ENCODE data around the gene KAT6B.

DNA sequence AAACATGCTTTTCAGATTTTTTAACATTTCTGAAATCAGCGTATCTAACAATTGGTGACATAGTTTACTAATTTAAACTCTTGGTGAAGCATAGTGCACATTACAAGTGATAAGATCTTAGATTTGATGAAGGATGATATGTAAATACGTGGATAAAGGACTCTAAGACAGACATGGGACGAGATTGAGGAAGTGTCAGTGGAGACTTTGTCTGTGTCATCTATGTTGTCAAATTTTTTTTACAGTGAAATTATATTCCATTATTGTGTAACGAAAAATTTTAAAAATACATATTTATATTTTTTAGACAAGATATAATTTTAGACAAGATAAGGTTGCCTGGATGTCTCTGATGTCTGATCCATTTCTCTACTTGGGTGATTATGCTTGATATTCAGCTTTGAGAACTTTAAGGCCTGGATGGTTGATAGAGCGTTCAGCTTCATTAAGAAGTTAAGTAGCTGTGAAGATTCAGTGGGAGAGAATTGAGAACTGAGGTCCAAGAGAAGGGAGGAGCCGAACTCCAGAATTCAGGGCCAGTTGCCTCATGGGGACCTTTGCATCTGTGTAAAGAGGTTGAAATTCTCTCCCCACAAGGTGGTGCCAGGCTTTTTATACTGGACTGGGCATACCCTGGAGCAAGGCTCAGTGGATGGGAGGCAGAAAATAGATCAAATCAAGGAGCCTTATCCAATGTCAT is 62.7 kb downstream of the KAT6B start:
- no peak for TF ChIP-seq RFX5 (IDR thresholded peaks at IDR 0.05; ENCODE audit: low read depth, low read length)
- TF ChIP-seq, protein P1, sequence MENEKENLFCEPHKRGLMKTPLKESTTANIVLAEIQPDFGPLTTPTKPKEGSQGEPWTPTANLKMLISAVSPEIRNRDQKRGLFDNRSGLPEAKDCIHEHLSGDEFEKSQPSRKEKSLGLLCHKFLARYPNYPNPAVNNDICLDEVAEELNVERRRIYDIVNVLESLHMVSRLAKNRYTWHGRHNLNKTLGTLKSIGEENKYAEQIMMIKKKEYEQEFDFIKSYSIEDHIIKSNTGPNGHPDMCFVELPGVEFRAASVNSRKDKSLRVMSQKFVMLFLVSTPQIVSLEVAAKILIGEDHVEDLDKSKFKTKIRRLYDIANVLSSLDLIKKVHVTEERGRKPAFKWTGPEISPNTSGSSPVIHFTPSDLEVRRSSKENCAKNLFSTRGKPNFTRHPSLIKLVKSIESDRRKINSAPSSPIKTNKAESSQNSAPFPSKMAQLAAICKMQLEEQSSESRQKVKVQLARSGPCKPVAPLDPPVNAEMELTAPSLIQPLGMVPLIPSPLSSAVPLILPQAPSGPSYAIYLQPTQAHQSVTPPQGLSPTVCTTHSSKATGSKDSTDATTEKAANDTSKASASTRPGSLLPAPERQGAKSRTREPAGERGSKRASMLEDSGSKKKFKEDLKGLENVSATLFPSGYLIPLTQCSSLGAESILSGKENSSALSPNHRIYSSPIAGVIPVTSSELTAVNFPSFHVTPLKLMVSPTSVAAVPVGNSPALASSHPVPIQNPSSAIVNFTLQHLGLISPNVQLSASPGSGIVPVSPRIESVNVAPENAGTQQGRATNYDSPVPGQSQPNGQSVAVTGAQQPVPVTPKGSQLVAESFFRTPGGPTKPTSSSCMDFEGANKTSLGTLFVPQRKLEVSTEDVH (IDR thresholded peaks at IDR 0.05; ENCODE audit: low read depth, partially characterized antibody) = no peak
- no peak for TF ChIP-seq TARDBP (IDR thresholded peaks at IDR 0.05; ENCODE audit: borderline replicate concordance)
- TF ChIP-seq, protein P2, sequence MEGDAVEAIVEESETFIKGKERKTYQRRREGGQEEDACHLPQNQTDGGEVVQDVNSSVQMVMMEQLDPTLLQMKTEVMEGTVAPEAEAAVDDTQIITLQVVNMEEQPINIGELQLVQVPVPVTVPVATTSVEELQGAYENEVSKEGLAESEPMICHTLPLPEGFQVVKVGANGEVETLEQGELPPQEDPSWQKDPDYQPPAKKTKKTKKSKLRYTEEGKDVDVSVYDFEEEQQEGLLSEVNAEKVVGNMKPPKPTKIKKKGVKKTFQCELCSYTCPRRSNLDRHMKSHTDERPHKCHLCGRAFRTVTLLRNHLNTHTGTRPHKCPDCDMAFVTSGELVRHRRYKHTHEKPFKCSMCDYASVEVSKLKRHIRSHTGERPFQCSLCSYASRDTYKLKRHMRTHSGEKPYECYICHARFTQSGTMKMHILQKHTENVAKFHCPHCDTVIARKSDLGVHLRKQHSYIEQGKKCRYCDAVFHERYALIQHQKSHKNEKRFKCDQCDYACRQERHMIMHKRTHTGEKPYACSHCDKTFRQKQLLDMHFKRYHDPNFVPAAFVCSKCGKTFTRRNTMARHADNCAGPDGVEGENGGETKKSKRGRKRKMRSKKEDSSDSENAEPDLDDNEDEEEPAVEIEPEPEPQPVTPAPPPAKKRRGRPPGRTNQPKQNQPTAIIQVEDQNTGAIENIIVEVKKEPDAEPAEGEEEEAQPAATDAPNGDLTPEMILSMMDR (IDR thresholded peaks at IDR 0.05 in 2 of 3, conservative IDR thresholded peaks at IDR 0.05 in 1 of 3; ENCODE audit: control insufficient read depth in 2 of 3, extremely low read depth in 1 of 3, insufficient read depth in 1 of 3, low read depth in 3 of 3, low read length in 3 of 3) = peak in 2 of 3 experiments; percentile 26 to 39; a peak in 3 of 6 replicates
- TF ChIP-seq, protein P3, sequence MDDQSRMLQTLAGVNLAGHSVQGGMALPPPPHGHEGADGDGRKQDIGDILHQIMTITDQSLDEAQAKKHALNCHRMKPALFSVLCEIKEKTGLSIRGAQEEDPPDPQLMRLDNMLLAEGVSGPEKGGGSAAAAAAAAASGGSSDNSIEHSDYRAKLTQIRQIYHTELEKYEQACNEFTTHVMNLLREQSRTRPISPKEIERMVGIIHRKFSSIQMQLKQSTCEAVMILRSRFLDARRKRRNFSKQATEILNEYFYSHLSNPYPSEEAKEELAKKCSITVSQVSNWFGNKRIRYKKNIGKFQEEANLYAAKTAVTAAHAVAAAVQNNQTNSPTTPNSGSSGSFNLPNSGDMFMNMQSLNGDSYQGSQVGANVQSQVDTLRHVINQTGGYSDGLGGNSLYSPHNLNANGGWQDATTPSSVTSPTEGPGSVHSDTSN (IDR thresholded peaks at IDR 0.05; ENCODE audit: insufficient replicate concordance, low read depth, low read length) = no peak
- TF ChIP-seq CREM (IDR thresholded peaks at IDR 0.05; ENCODE audit: low read depth) = no peak
- no peak for TF ChIP-seq KDM1A (IDR thresholded peaks at IDR 0.05; ENCODE audit: borderline replicate concordance)
- TF ChIP-seq ZNF274 (IDR thresholded peaks at IDR 0.05; ENCODE audit: insufficient read depth, insufficient read length) = no peak
- no peak for TF ChIP-seq SRF (IDR thresholded peaks at IDR 0.05; ENCODE audit: low read depth in 2 of 2, low read length in 2 of 2)
- TF ChIP-seq, protein P4, sequence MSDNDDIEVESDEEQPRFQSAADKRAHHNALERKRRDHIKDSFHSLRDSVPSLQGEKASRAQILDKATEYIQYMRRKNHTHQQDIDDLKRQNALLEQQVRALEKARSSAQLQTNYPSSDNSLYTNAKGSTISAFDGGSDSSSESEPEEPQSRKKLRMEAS (IDR thresholded peaks at IDR 0.05; ENCODE audit: low read depth, low read length) = no peak
- TF ChIP-seq POLR2A (IDR thresholded peaks at IDR 0.05; ENCODE audit: low read depth, low read length) = no peak
- no peak for TF ChIP-seq HDAC6 (IDR thresholded peaks at IDR 0.05; ENCODE audit: unreplicated experiment)
- TF ChIP-seq POLR2AphosphoS5 (IDR thresholded peaks at IDR 0.05; ENCODE audit: low read length) = no peak
- TF ChIP-seq, protein P5, sequence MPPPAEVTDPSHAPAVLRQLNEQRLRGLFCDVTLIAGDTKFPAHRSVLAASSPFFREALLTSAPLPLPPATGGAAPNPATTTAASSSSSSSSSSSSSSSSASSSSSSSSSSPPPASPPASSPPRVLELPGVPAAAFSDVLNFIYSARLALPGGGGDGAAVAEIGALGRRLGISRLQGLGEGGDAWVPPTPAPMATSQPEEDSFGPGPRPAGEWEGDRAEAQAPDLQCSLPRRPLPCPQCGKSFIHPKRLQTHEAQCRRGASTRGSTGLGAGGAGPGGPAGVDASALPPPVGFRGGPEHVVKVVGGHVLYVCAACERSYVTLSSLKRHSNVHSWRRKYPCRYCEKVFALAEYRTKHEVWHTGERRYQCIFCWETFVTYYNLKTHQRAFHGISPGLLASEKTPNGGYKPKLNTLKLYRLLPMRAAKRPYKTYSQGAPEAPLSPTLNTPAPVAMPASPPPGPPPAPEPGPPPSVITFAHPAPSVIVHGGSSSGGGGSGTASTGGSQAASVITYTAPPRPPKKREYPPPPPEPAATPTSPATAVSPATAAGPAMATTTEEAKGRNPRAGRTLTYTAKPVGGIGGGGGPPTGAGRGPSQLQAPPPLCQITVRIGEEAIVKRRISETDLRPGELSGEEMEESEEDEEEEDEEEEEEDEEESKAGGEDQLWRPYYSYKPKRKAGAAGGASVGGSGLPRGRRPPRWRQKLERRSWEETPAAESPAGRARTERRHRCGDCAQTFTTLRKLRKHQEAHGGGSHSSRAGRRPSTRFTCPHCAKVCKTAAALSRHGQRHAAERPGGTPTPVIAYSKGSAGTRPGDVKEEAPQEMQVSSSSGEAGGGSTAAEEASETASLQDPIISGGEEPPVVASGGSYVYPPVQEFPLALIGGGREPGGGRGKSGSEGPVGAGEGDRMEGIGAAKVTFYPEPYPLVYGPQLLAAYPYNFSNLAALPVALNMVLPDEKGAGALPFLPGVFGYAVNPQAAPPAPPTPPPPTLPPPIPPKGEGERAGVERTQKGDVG (CRISPR knock-in tag; IDR thresholded peaks at IDR 0.05) = no peak
